PFSK-1 (cell line): ENCODE results near the gene RABGAP1L.

Experiments
- FOXP2 ChIP-seq: optimal IDR thresholded peaks from 2 replicates; pipeline ENCODE3; 2011; ENCODE audit warnings: borderline replicate concordance, control low read depth, inconsistent platforms; ENCODE audit not compliant: insufficient read depth; ENCODE audit errors: extremely low read length, extremely low read depth
- POLR2AphosphoS5 ChIP-seq: IDR thresholded peaks from 2 replicates; pipeline ENCODE4 v1.6.1; 2012; ENCODE audit warnings: low read depth, mild to moderate bottlenecking, control low read depth, low read length, moderate library complexity
- REST ChIP-seq, 2 experiments: IDR thresholded peaks; 2 replicates each; pipeline versions ENCODE4 v1.6.1 to v1.8.0; 2011 to 2012; ENCODE audit warnings: low read depth in 2 of 2, low read length in 2 of 2, control low read depth in 1 of 2, inconsistent platforms in 1 of 2, mild to moderate bottlenecking in 1 of 2, moderate library complexity in 1 of 2; ENCODE audit not compliant: insufficient read depth in 1 of 2
- SIN3A ChIP-seq: IDR thresholded peaks from 2 replicates; pipeline ENCODE4 v1.6.1; 2012; ENCODE audit warnings: mild to moderate bottlenecking, low read length, moderate library complexity, borderline replicate concordance; ENCODE audit not compliant: insufficient read depth
- TAF1 ChIP-seq: IDR thresholded peaks from 2 replicates; pipeline ENCODE4 v1.6.1; 2012; ENCODE audit warnings: low read length, control low read depth, borderline replicate concordance; ENCODE audit not compliant: insufficient read depth

Gene RABGAP1L

GRCh38 chr1:174414203-174414602 lies 254.9 kb downstream of the RABGAP1L start:
- TF ChIP-seq SIN3A, result no peak
- TF ChIP-seq POLR2AphosphoS5, result no peak
- no peak for TF ChIP-seq FOXP2
- no peak for TF ChIP-seq TAF1

- TF ChIP-seq FOXP2 (no peak), TAF1 (no peak)
Measured at GRCh38 chr1:174415506-174415905, 256.2 kb downstream of the RABGAP1L start.

DNA sequence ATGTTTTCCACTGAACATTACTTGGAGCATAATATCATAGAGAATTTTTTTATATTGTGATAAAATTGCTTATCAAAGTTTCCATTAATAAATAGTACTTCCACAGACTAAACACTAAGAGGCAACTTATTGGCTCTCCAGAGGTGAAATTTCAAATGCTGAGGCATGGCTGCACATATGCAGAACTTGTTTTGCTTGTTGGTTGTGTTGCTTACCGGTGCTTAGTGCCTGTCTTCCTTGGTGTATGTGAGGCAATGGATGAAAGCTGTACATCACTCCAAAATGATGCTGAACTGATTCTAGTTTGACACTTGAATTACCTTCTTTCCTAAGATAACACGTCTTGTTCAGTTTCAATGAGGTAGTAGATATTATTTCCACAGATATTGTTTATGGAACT lies 258.6 kb downstream of the RABGAP1L start:
- TF ChIP-seq POLR2AphosphoS5, result no peak
- TF ChIP-seq TAF1, result no peak
- TF ChIP-seq REST (IDR thresholded peaks at IDR 0.05; ENCODE audit: insufficient read depth in 1 of 2, low read depth in 2 of 2, low read length in 2 of 2), result no peak
- TF ChIP-seq FOXP2, result no peak
- no peak for TF ChIP-seq SIN3A

DNA sequence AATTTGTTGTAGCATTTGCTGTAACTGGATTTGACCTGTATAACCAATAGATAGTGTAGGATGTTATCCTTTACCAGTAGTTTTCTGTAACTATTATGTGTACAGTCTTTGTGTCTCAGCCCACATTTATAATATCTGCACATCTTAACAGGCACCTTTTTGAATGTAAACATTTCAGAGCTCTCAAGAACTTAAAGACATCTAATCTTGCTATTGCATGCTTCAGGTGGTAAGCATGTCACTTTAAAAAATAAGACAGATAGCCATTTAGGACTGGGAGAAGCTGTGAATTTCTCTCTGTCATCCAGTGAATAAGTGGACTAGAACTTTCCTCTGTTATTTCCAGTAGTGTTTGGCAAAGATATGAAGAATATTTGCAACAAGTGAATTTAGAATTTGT lies 265.8 kb downstream of the RABGAP1L start:
- no peak for TF ChIP-seq SIN3A
- TF ChIP-seq FOXP2, result no peak
- no peak for TF ChIP-seq POLR2AphosphoS5
- no peak for TF ChIP-seq TAF1
- no peak for TF ChIP-seq REST (IDR thresholded peaks at IDR 0.05; ENCODE audit: insufficient read depth in 1 of 2, low read depth in 2 of 2, low read length in 2 of 2)

- TF ChIP-seq REST (IDR thresholded peaks at IDR 0.05; ENCODE audit: insufficient read depth in 1 of 2, low read depth in 2 of 2, low read length in 2 of 2) (no peak), FOXP2 (no peak), SIN3A (no peak), POLR2AphosphoS5 (no peak), TAF1 (no peak)
Measured at GRCh38 chr1:174426153-174426552, 266.8 kb downstream of the RABGAP1L start.

- no peak for TF ChIP-seq POLR2AphosphoS5
- no peak for TF ChIP-seq TAF1
- TF ChIP-seq REST (IDR thresholded peaks at IDR 0.05; ENCODE audit: insufficient read depth in 1 of 2, low read depth in 2 of 2, low read length in 2 of 2), result no peak
Measured at GRCh38 chr1:174428033-174428432, 268.7 kb downstream of the RABGAP1L start.
